ENCODE measurements around the gene RFPL3.

- TF ChIP-seq RFX5 (IDR thresholded peaks at IDR 0.05; ENCODE audit: low read depth, low read length) (no peak), NRF1 (conservative IDR thresholded peaks at IDR 0.05; ENCODE audit: low read depth, low read length) (no peak)
Observed at GRCh38 chr22:32327066-32327465, 30.6 kb upstream of the RFPL3 start.

Data from GM12878 (cell line).